Nephron (organoid): ENCODE measurements around the gene FAT1.

Experiments used
- H3K27ac Mint-ChIP-seq, 3 experiments: 2 replicates each; pipeline ENCODE4 v1.8.0; 2020; ENCODE audit warnings: mixed read lengths in 3 of 3, mild to moderate bottlenecking in 2 of 3, moderate library complexity in 1 of 3
- H3K27me3 Mint-ChIP-seq: 2 replicates; pipeline ENCODE4 v1.8.0; 2021; ENCODE audit warnings: low read depth, mild to moderate bottlenecking, moderate library complexity, mixed read lengths
- H3K36me3 Mint-ChIP-seq: 2 replicates; pipeline ENCODE4 v1.8.0; 2020; ENCODE audit warnings: low read depth, mixed read lengths
- H3K4me1 Mint-ChIP-seq: 2 replicates; pipeline ENCODE4 v1.8.0; 2020; ENCODE audit warnings: mixed read lengths
- H3K4me3 Mint-ChIP-seq, 3 experiments: 2 replicates each; pipeline ENCODE4 v1.8.0; 2020; ENCODE audit warnings: mild to moderate bottlenecking in 3 of 3, mixed read lengths in 3 of 3, moderate library complexity in 2 of 3
- H3K9me3 Mint-ChIP-seq: 2 replicates; pipeline ENCODE4 v1.8.0; 2020; ENCODE audit warnings: mixed read lengths
- CTCF ChIP-seq, 3 experiments: fragments of 200-600 bp; sonication (generic); IDR thresholded peaks; one replicate each; pipeline ENCODE4 v1.5.0; 2021; ENCODE audit warnings: antibody characterized with exemption in 3 of 3; ENCODE audit not compliant: unreplicated experiment in 3 of 3

The FAT1 gene

GRCh38 chr4:186688150-186688943 is 35.3 kb downstream of the FAT1 start:
- H3K4me1 Mint-ChIP-seq, result peaks cover 54% of the 10 kb centered on the region
- H3K27ac Mint-ChIP-seq, result peak overlapping the region; percentile 22 to 81 (median 39)
- no peaks in the 10 kb centered on the region for H3K9me3 Mint-ChIP-seq
- no peak for TF ChIP-seq CTCF (IDR thresholded peaks at IDR 0.05; ENCODE audit: unreplicated experiment in 3 of 3)
- no peaks in the 10 kb centered on the region for H3K27me3 Mint-ChIP-seq
- H3K4me3 Mint-ChIP-seq, result peak overlapping the region in 1 of 3 experiments; percentile 26
- H3K36me3 Mint-ChIP-seq, result peaks cover 17% of the 10 kb centered on the region

DNA sequence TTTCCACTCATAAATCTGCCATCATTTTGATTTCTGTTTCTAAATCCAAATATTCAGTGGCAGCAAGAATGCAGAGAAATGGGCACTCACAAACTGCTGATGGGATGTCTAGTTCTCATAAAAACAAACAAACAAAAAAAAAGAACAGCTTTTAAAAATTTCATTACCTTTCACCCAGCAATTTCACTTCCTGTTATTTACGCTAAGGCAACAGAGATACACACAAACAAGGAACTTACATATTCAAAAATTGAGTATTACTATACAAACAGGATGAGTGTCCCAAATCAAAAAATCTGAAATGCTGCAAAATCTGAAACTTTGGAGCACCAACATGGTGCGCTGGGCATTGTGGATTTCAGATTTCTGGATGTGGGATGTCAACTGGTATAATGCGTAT is 36.4 kb downstream of the FAT1 start:
- no peak overlapping the region for H3K4me3 Mint-ChIP-seq
- peaks cover 58% of the 10 kb centered on the region for H3K4me1 Mint-ChIP-seq
- peaks cover 16% of the 10 kb centered on the region for H3K36me3 Mint-ChIP-seq
- peak overlapping the region in 1 of 3 experiments; percentile 46 for H3K27ac Mint-ChIP-seq
- TF ChIP-seq CTCF (IDR thresholded peaks at IDR 0.05; ENCODE audit: unreplicated experiment in 3 of 3), result no peak
- H3K27me3 Mint-ChIP-seq, result peaks cover 4% of the 10 kb centered on the region
- H3K9me3 Mint-ChIP-seq, result no peaks in the 10 kb centered on the region

- TF ChIP-seq CTCF (IDR thresholded peaks at IDR 0.05; ENCODE audit: unreplicated experiment in 3 of 3), result no peak
- Mint-ChIP-seq H3K4me1 (peaks cover 58% of the 10 kb centered on the region), H3K36me3 (peaks cover 18% of the 10 kb centered on the region), H3K27ac (peak overlapping the region; percentile 73 to 93 (median 88)), H3K9me3 (no peaks in the 10 kb centered on the region), H3K27me3 (peaks cover 4% of the 10 kb centered on the region), H3K4me3 (peak overlapping the region in 2 of 3 experiments; percentile 5 to 45)
Observed at GRCh38 chr4:186685767-186686183, 37.9 kb downstream of the FAT1 start.

DNA sequence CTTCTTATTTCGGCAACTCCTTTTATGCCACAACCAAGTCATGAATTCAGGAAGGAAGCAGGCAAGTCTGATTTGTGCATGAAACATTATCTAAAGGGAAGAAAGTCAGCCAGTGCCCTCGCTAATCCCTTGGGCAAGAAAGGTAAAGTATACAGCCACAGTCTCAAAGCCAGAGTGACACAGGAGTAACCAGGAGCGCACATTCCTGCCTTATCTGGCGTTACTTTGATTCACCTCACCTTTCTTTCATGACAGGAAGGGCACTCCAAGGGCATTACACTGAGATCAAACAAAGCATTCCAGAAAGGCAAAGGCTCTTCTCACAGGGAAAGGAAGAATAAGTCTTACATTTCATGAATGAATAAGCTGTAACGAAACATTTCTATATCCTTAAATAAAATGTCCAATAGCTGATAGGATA is 38.8 kb downstream of the FAT1 start:
- Mint-ChIP-seq H3K27me3 (peaks cover 4% of the 10 kb centered on the region), H3K4me3 (no peak overlapping the region), H3K4me1 (peaks cover 58% of the 10 kb centered on the region), H3K36me3 (peaks cover 27% of the 10 kb centered on the region), H3K9me3 (peaks cover 3% of the 10 kb centered on the region), H3K27ac (peak overlapping the region; percentile 73 to 93 (median 92))
- TF ChIP-seq CTCF (IDR thresholded peaks at IDR 0.05; ENCODE audit: unreplicated experiment in 3 of 3), result no peak

DNA sequence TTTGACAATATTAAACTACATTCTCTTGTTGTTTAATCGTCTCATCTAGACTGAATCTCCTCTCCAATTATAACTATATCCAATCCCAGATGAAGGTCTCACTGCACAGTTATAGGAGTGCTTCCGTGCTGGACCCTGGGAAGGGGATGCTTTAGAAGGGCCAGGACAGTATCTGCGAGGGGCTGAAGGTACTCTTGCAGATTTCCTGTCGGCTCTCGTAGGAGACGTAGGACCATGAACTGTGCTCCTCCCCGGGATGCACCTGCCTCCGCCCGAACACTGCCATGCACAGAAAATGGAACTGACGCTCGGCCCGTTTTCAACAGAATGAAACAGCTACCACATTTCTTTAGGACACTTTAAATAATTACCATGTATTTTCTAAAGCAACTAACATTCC is 39.4 kb downstream of the FAT1 start:
- Mint-ChIP-seq H3K27me3 (peaks cover 4% of the 10 kb centered on the region), H3K4me3 (peak overlapping the region in 2 of 3 experiments; percentile 8 to 30), H3K27ac (peak overlapping the region; percentile 73 to 93 (median 92))

More for the DNA sequence above, 39.4 kb downstream of the FAT1 start:
- no peak for TF ChIP-seq CTCF (IDR thresholded peaks at IDR 0.05; ENCODE audit: unreplicated experiment in 3 of 3)
- Mint-ChIP-seq H3K36me3 (peaks cover 27% of the 10 kb centered on the region), H3K9me3 (peaks cover 3% of the 10 kb centered on the region), H3K4me1 (peaks cover 51% of the 10 kb centered on the region)
